ENCODE data around the gene TPMT. TPM values are rescaled to one million over a fixed set of nuclear protein-coding genes. Genes with fewer than 3 reads are reported as not detected.

The TPMT gene
- total RNA-seq, 1 experiment from 2014 or later = 14.4 TPM

DNA sequence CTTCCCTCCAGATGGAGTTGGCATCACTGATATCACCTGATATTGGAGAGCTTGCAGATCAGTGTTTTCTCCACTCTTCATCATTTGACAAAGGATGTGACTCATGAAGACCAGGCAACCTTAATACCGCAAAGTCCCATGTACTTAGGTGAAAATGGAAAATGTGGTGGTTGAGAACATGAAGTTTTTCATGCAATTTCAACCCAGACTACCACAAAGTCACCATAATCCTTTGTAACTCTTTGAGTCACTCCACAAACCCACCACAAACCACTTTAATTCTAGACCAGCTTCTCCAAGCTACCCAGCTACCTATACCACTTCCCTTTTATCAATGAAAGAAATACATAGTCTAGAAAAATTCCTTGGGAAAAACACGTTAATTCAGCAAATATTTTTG, 39.5 kb downstream of the TPMT start (continued):
- TF ChIP-seq ZNF512 (CRISPR knock-in tag; IDR thresholded peaks at IDR 0.05; ENCODE audit: borderline replicate concordance) (no peak), ATF2 (CRISPR knock-in tag; IDR thresholded peaks at IDR 0.05; ENCODE audit: borderline replicate concordance, low read depth) (no peak), TEAD1 (CRISPR knock-in tag; IDR thresholded peaks at IDR 0.05) (no peak), NFYB (CRISPR knock-in tag; conservative IDR thresholded peaks at IDR 0.05; ENCODE audit: low read depth) (no peak)

GRCh38 chr6:18110162-18110561, 44.7 kb downstream of the TPMT start:
- DNase-seq (ENCODE audit: low spot score) (no peak), ATAC-seq (no peak)
- Mint-ChIP-seq H3K9me3 (peaks cover 21% of the 10 kb centered on the region), H3K4me1 (peaks cover 11% of the 10 kb centered on the region), H3K27ac (no peak overlapping the region), H3K27me3 (ENCODE audit: low read depth) (no peaks in the 10 kb centered on the region), H3K4me3 (no peak overlapping the region), H3K36me3 (peaks cover 11% of the 10 kb centered on the region)
- POLR2A ChIA-PET = no interaction called here
- TF ChIP-seq, protein P1, sequence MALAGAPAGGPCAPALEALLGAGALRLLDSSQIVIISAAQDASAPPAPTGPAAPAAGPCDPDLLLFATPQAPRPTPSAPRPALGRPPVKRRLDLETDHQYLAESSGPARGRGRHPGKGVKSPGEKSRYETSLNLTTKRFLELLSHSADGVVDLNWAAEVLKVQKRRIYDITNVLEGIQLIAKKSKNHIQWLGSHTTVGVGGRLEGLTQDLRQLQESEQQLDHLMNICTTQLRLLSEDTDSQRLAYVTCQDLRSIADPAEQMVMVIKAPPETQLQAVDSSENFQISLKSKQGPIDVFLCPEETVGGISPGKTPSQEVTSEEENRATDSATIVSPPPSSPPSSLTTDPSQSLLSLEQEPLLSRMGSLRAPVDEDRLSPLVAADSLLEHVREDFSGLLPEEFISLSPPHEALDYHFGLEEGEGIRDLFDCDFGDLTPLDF (CRISPR knock-in tag; IDR thresholded peaks at IDR 0.05) = no peak
- TF ChIP-seq SOX15 (CRISPR knock-in tag; IDR thresholded peaks at IDR 0.05) = no peak
- TF ChIP-seq ETV6 (CRISPR knock-in tag; IDR thresholded peaks at IDR 0.05) = no peak
- CTCF ChIA-PET = no interaction called here

GRCh38 chr6:18107061-18107460, 47.8 kb downstream of the TPMT start:
- TF ChIP-seq USF1 (CRISPR knock-in tag; IDR thresholded peaks at IDR 0.05) = no peak
- TF ChIP-seq E2F5 (CRISPR knock-in tag; IDR thresholded peaks at IDR 0.05) = no peak
- no peak for TF ChIP-seq TCF7 (CRISPR knock-in tag; IDR thresholded peaks at IDR 0.05; ENCODE audit: low read depth)
- no peak for TF ChIP-seq TP53 (CRISPR knock-in tag; IDR thresholded peaks at IDR 0.05)
- TF ChIP-seq IRF2 (CRISPR knock-in tag; IDR thresholded peaks at IDR 0.05; ENCODE audit: borderline replicate concordance, low read depth) = no peak
- no peak for TF ChIP-seq ZNF416 (CRISPR knock-in tag; IDR thresholded peaks at IDR 0.05)
- TF ChIP-seq ZNF232 (CRISPR knock-in tag; IDR thresholded peaks at IDR 0.05) = no peak
- no peak for TF ChIP-seq MAX (CRISPR knock-in tag; IDR thresholded peaks at IDR 0.05)
- no peak for TF ChIP-seq FOXK1 (CRISPR knock-in tag; IDR thresholded peaks at IDR 0.05)
- TF ChIP-seq RELA (CRISPR knock-in tag; IDR thresholded peaks at IDR 0.05; ENCODE audit: borderline replicate concordance) = no peak
- peaks cover 28% of the 10 kb centered on the region for H3K9me3 Mint-ChIP-seq
- H3K4me3 Mint-ChIP-seq = no peak overlapping the region
- ChIA-PET CTCF (no interaction called here), POLR2A (interaction anchor here (0.5 kb wide), 1 partner anchor 110 kb away, joined by 3 read pairs; no protein-coding TSS in a partner anchor)
- ATAC-seq = no peak
- no peak for DNase-seq (ENCODE audit: low spot score)
- H3K36me3 Mint-ChIP-seq = peaks cover 11% of the 10 kb centered on the region
- peaks cover 6% of the 10 kb centered on the region for H3K4me1 Mint-ChIP-seq
- no peak overlapping the region for H3K27ac Mint-ChIP-seq
- no peaks in the 10 kb centered on the region; the same call in 1 of the 2 replicates for H3K27me3 Mint-ChIP-seq (ENCODE audit: low read depth)

Measured in WTC11 (cell line).